HG03575 (cell line): ENCODE measurements around the gene USP48.

Experiments used
- ATAC-seq: cut with Tn5 transposase; IDR thresholded peaks from one replicate; pipeline ENCODE4 v1.9.1; 2021; ENCODE audit not compliant: unreplicated experiment, insufficient number of reproducible peaks, low FRiP score; ENCODE audit errors: extremely low read depth

USP48 gene

GRCh38 chr1:21650400-21650799 is 132.5 kb downstream of the USP48 start:
- ATAC-seq: no peak

- no peak for ATAC-seq
These were observed 133.6 kb downstream of the USP48 start for GRCh38 chr1:21649315-21649714.

GRCh38 chr1:21648791-21649190 is 134.2 kb downstream of the USP48 start:
- ATAC-seq: no peak

GRCh38 chr1:21648352-21648730 is 134.6 kb downstream of the USP48 start:
- ATAC-seq: no peak

GRCh38 chr1:21647431-21648351 is 135.3 kb downstream of the USP48 start:
- ATAC-seq: no peak

- ATAC-seq: no peak
These were observed 137.4 kb downstream of the USP48 start for GRCh38 chr1:21645550-21645949.

GRCh38 chr1:21644906-21645305 is 138.0 kb downstream of the USP48 start:
- no peak for ATAC-seq

GRCh38 chr1:21644348-21644747 is 138.6 kb downstream of the USP48 start:
- no peak for ATAC-seq

- ATAC-seq: no peak
These were observed 139.3 kb downstream of the USP48 start for GRCh38 chr1:21643624-21644023.

- ATAC-seq: no peak
These were observed 140.8 kb downstream of the USP48 start for GRCh38 chr1:21641967-21642739.

- no peak for ATAC-seq
These were observed 141.4 kb downstream of the USP48 start for GRCh38 chr1:21641537-21641936.

- no peak for ATAC-seq
These were observed 141.9 kb downstream of the USP48 start for GRCh38 chr1:21641076-21641475.

- ATAC-seq: no peak
These were observed 142.3 kb downstream of the USP48 start for GRCh38 chr1:21640653-21641052.

- ATAC-seq: no peak
These were observed 143.3 kb downstream of the USP48 start for GRCh38 chr1:21639594-21640041.

- ATAC-seq: no peak
These were observed 144.2 kb downstream of the USP48 start for GRCh38 chr1:21638531-21639341.

- no peak for ATAC-seq
These were observed 145.4 kb downstream of the USP48 start for GRCh38 chr1:21637514-21637913.

GRCh38 chr1:21636029-21636428 is 146.9 kb downstream of the USP48 start:
- no peak for ATAC-seq

- ATAC-seq: no peak
These were observed 148.0 kb downstream of the USP48 start for GRCh38 chr1:21634806-21635535.
